ENCODE data around the gene ATG7. TPM values are rescaled to one million over a fixed set of nuclear protein-coding genes. Genes with fewer than 3 reads are reported as not detected.

ATG7 gene
- total RNA-seq, 1 donor from 2014 or later: 42.5 TPM

DNA sequence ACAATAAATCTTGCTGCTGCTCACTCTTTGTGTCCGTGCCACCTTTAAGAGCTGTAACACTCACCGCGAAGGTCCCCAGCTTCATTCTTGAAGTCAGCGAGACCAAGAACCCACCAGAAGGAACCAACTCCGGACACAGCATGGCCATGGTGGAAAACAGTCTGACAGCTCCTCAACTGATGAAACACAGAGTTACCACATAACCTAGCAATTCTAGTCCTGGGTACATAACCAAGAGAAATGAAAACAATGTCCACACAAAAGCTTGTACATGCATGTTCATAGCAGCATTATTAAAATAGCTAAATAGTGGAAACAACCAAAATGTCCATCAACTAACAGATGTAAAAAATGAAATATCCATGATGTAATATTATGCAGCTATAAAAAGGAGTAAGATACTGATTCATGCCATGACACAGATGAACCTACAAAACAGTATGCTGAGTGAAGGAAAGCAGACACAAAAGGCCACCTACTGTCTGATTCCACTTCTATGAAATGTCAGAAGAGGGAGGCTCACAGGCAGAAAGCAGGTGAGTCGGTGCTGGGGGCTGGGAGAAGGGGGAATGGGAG, 334.8 kb downstream of the ATG7 start:
- Mint-ChIP-seq H3K4me3 (ENCODE audit: unreplicated experiment) (no peak overlapping the region), H3K9me3 (ENCODE audit: unreplicated experiment) (no peaks in the 10 kb centered on the region), H3K27me3 (ENCODE audit: unreplicated experiment) (no peaks in the 10 kb centered on the region), H3K36me3 (ENCODE audit: unreplicated experiment) (peaks cover 22% of the 10 kb centered on the region), H3K4me1 (ENCODE audit: unreplicated experiment) (peaks cover 96% of the 10 kb centered on the region), H3K27ac (ENCODE audit: unreplicated experiment) (peak overlapping the region; percentile 99)
- TF ChIP-seq, protein P1, sequence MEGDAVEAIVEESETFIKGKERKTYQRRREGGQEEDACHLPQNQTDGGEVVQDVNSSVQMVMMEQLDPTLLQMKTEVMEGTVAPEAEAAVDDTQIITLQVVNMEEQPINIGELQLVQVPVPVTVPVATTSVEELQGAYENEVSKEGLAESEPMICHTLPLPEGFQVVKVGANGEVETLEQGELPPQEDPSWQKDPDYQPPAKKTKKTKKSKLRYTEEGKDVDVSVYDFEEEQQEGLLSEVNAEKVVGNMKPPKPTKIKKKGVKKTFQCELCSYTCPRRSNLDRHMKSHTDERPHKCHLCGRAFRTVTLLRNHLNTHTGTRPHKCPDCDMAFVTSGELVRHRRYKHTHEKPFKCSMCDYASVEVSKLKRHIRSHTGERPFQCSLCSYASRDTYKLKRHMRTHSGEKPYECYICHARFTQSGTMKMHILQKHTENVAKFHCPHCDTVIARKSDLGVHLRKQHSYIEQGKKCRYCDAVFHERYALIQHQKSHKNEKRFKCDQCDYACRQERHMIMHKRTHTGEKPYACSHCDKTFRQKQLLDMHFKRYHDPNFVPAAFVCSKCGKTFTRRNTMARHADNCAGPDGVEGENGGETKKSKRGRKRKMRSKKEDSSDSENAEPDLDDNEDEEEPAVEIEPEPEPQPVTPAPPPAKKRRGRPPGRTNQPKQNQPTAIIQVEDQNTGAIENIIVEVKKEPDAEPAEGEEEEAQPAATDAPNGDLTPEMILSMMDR (IDR thresholded peaks at IDR 0.05): no peak
- DNase-seq (ENCODE audit: extremely low spot score, unreplicated experiment): no peak

Other genes with a start within 250 kb of the ATG7 start
- gene HRH1, start 117.9 kb upstream of the ATG7 start, total RNA-seq: 28.6 and 30.3 TPM in 2 replicates

All from osteocyte (in vitro differentiated cells).